Astrocyte (in vitro differentiated cells and primary cell): ENCODE results near the gene CHCHD4.

Experiments used
- CTCF ChIP-seq: IDR thresholded peaks from 2 replicates; pipeline ENCODE4 v1.5.1; 2011; ENCODE audit warnings: low read depth, mild to moderate bottlenecking, inconsistent platforms, low read length, moderate library complexity; ENCODE audit not compliant: insufficient read depth
- EZH2 ChIP-seq: IDR thresholded peaks from 2 replicates; pipeline ENCODE4 v1.6.1; 2012; ENCODE audit warnings: mild to moderate bottlenecking, low read length, inconsistent platforms; ENCODE audit not compliant: insufficient read depth

- TF ChIP-seq EZH2 (no peak), CTCF (no peak)
These were observed 2.3 kb upstream of the CHCHD4 start for GRCh38 chr3:14126887-14127505.
